Omental fat pad (tissue), 4 donors: ENCODE measurements around the gene PEPD. TPM values are rescaled to one million over a fixed set of nuclear protein-coding genes. Genes with fewer than 3 reads are reported as not detected.
"Not testable (repeated sequence)": the region's sequence is repeated elsewhere in the genome, so short reads cannot be mapped to it uniquely, and the experiment has no call there.

Experiments used
- ATAC-seq: fragments of 150-250 bp; one replicate; pipeline ENCODE4 v1.9.1; 2016; ENCODE audit warnings: mild to moderate bottlenecking, moderate library complexity; ENCODE audit not compliant: low FRiP score
- DNase-seq: peaks from one replicate; pipeline ENCODE4 v3.0.0-alpha.2; 2019; ENCODE audit warnings: low spot score
- CTCF ChIP-seq, 3 donors: fragments of 450-650 bp; IDR thresholded peaks; one replicate each; pipeline ENCODE4 v1.5.1; 2016 to 2017; ENCODE audit warnings: antibody characterized with exemption in 3 of 3, mild to moderate bottlenecking in 3 of 3, moderate library complexity in 2 of 3
- total RNA-seq, 4 donors: library from RNA; depleted of rRNA; stranded (reverse); fragments of >200 nt; gene quantifications; one replicate each; pipeline ENCODE4 v1.1.0, GENCODE V29; 2016

Gene PEPD
- total RNA-seq, 4 donors from 2014 or later = 78.9 to 99.3 (median 89.8) TPM

GRCh38 chr19:33486936-33487811 lies 34.4 kb downstream of the PEPD start:
- TF ChIP-seq CTCF (IDR thresholded peaks at IDR 0.05) = no peak
- no peak for ATAC-seq
- no peak for DNase-seq

- no peak for DNase-seq
- no peak for ATAC-seq
- no peak for TF ChIP-seq CTCF (IDR thresholded peaks at IDR 0.05)
Observed at GRCh38 chr19:33486407-33486806, 35.2 kb downstream of the PEPD start.

- TF ChIP-seq CTCF (IDR thresholded peaks at IDR 0.05) = no peak
- ATAC-seq (no peak), DNase-seq (no peak)
Observed at GRCh38 chr19:33484226-33484774, 37.3 kb downstream of the PEPD start.

- TF ChIP-seq CTCF (IDR thresholded peaks at IDR 0.05) = no peak
- DNase-seq = no peak
- no peak for ATAC-seq
Observed at GRCh38 chr19:33482476-33482875, 39.1 kb downstream of the PEPD start.

GRCh38 chr19:33481863-33482262 lies 39.7 kb downstream of the PEPD start:
- no peak for TF ChIP-seq CTCF (IDR thresholded peaks at IDR 0.05)
- no peak for DNase-seq
- ATAC-seq = no peak

GRCh38 chr19:33479570-33479969 lies 42.0 kb downstream of the PEPD start:
- not testable (repeated sequence) for DNase-seq, ATAC-seq

- TF ChIP-seq CTCF (IDR thresholded peaks at IDR 0.05) = no peak
- DNase-seq (no peak), ATAC-seq (no peak)
Observed at GRCh38 chr19:33477781-33478180, 43.8 kb downstream of the PEPD start.
